COLO829 (cell line): ENCODE results near the gene SLC4A4.
A peak's percentile ranks its signal among the peaks of the same experiment; 100 is the strongest.

Experiments
- DNase-seq: peaks from one replicate; pipeline ENCODE4 v3.0.0; 2012; ENCODE audit warnings: low spot score

The SLC4A4 gene

DNA sequence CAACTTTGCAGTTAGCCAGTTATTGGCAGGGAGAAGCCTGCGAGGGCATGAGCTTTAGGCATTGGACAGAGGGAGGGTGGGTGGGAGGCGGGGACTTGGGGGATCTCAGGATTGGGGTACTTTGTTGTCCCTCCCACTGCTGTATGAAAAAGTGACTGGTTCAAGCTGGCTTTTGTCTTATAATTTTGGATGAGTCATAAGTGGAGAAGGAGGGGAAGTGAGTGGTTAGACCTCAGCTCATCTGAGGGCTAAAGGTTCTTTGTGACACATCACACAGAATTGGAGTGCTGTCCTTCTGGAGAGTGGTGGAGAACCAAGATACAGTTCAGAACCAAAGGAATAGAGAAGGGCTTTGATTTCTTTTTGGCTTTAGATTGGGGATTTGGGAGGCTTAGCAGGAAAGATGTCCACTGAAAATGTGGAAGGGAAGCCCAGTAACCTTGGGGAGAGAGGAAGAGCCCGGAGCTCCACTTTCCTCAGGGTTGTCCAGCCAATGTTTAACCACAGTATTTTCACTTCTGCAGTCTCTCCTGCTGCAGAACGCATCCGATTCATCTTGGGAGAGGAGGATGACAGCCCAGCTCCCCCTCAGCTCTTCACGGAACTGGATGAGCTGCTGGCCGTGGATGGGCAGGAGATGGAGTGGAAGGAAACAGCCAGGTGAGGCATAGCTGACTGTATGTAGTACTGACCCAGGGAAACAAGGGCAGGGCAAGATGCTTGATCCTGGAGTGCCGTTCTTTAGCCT is at the start of gene SLC4A4:
Gene SLC4A4 (plus strand): TSS at position 175 of the 748 bp plus-strand sequence.
- DNase-seq, result peak; percentile 69

DNA sequence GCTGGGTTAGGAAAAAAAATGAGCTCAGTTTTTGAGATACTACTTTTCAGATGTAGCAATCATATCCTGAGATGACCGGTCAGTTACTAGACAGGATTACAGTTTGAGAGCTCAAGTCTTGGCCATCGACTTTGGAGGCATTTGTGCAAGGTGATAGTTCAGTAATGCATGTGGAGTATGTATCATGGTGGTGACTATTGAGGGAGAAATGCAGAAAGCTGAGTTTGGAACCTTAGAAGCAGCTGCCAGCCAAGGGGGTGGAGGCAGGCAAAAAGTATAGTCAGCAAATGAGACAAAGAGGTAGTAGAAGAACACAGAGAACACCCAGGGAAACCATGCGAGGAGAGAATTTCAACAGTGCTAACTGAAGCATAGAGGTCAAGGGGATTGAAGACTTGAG is 48.7 kb upstream of the SLC4A4 start:
- no peak for DNase-seq

DNA sequence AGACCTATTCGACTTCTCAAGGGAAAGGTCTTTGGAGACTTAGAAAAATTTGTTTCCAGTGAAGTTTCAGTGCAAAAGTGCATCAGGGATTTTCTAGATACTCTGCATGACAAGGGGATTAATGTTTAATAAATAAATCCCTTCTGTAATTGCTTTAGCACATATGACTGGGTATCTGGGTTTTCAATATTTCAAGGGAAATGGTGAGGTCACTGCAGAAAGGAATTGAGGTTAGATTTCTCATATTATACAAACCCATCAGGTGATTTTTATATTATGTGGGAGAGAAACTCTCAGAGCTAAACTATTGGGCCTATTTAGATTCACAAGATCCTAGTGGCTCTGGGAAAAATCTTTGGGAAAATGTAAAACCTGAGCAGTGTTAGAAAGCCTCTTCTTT is 48.3 kb upstream of the SLC4A4 start:
- no peak for DNase-seq

DNA sequence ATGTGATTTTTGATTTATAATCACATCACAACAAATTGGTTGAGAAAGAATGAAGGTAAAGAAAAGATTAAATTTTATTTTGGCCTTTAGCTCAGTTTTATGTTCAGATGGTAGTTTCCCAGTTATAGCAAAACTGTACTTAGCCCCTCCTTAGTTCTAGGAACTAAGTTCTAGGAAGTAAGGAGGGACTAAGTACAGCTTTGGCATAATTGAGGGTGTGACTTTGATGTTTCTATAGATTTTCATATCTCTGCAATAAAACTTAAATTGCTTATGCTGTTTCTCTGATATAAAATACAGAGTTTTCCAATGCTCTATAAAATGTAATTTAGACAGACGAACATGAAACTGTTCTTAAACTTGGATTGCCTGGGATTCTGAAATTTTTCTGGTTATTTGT is 46.6 kb upstream of the SLC4A4 start:
- no peak for DNase-seq

DNA sequence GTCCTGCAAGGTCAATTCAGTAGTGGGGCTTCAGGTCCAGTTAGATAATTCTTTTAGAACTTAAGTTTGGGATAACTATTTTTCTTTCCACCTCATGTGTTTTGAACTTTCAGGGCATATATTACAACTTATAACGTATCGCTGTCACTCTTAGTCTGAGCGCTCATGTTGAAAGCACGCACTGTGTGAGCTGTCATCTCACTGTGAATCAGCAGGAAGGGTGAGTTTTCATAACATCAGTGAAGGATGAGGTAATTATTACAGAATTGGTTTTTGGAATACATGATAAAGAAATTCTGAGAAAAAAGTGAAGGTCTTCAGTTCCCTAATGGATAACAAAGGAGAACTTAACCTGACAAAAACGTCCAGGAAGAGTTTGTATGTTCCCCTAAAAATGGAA is 45.1 kb upstream of the SLC4A4 start:
- no peak for DNase-seq

DNA sequence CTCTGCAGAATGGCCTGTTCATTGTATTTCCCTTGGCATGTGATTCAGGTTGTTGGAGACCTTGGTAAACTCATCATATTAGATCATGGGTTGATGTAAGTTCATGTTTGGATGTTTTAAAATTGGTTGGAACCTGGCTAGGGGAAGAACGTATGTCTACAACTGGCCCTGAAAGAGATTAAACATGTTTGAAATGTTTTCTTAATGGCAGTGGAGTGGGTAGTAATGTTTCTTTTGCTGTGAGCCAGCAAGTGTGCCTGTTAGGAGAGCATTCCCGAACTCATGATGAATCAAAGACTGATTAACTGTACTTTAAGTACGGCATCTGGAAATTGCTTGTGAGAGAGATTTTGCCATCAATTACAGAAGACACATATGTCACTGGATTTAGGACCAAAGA is 44.5 kb upstream of the SLC4A4 start:
- no peak for DNase-seq

DNA sequence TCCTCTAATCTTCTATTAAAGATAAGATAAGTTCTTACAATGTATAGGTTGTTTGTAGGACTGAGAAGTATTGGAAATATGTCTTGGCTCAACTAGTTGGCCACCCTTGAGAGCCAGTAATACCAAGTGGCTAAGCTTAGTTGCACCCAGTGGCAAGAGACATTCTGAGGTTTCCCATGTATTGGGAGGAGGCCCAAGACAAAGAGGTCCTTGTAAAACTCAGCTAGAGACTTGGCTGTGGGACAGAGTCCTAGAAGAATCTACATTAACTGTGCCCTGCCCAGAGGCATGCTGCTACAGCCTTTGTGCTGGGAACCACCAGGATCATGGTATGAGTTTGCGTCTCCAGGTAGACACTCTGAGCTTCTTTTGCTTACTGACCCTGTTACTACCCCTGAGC is 41.9 kb upstream of the SLC4A4 start:
- peak; percentile 86 for DNase-seq

DNA sequence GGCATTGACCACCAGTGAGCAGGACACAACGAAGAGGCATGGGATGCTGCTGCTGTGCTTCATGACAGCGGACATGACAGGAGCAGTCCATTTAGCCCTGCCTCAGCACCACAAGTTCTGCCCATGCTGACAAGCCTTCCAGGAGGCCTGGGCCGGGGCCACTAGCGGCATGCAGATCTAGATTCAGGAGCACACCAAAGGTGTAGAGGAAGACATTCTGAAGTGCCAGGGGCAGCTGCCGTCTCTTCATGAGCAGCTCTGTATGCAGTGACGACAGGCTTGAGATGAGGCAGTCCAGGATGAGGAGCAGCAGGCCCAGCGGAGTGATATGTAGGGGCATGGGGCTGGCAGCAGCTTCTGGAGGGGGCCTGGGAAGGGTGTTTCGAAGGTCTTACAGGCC is 38.5 kb upstream of the SLC4A4 start:
- DNase-seq, result no peak

DNA sequence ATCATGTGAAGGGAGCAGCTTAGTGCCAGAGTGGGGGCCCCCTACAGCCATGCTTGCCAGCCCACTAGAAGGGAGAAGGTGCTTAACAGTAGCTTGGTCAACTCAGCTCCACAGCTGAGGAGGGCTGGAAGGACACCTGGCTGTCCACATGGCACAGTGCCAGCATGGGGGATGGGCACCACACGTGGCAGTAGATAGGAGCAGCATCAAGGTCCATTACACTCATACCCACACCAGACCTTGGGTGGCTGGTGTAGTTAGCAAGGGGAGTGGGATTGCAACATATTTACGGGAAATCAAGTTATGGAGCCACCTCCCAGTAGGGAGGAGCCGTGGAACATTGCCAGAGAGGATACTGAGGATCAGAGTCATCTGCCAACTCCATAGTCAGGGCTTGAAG is 37.9 kb upstream of the SLC4A4 start:
- no peak for DNase-seq

DNA sequence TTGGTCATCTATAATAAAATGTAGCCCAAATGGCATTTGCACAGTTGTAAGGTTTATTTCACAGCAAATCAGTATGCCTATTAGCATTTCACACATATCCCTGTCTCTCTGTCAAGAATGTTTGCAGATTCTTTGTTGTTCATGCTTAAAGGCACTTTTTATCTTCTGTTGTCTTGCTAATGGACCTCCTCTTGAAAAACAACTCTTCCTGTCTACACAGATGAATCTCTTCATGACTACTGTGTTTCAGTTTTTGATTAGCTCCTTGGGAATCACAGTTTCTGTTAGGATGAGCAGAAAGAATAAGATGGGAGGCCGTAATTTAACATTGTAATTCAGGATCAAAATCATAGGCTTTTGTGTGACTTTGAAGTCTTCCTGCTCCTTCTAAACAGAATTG is 35.5 kb upstream of the SLC4A4 start:
- no peak for DNase-seq

DNA sequence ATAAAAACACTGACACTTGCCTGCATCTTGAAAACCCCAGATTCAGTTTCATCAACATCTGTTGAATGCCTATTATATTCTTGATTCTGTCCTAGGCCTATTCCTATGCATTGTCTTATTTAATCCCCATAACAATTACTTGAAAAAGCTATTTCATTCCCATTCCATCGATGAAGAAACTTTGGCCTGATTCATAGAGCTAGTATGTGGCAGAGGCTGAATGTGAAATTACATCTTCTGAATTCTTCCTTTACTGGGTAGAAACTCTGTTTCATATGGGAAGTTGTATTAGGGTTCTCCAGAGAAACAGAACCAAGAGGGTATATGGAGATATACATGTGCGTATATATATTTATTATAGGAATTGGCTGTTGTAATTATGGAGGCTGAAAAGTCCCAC is 35.0 kb upstream of the SLC4A4 start:
- no peak for DNase-seq

DNA sequence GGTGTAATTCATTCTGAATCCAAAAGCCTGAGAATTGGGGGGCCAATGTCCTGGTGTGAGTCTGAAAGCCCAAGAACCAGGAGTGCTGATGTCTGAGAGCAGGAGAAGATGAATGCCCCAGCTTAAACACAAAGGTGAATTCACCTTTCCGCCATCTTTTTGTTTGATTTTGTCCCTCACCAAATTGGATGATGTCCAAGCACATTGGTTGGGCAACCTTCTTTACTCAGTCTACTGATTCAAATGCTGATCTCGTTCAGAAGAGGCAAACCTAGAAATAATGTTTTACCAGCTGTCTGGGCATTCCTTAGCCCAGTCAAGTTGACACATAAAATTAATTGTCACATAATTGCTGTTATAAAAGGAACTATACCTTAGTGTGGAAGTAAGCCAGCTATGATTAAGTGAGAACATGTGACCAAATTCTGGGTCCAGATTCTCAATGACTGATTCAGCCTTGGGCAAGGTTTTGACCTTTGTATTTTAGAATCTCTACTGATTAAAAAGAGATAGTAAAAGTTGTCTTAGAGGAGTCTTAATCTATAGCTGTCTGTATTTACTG is 34.5 kb upstream of the SLC4A4 start:
- peak; percentile 26 for DNase-seq

DNA sequence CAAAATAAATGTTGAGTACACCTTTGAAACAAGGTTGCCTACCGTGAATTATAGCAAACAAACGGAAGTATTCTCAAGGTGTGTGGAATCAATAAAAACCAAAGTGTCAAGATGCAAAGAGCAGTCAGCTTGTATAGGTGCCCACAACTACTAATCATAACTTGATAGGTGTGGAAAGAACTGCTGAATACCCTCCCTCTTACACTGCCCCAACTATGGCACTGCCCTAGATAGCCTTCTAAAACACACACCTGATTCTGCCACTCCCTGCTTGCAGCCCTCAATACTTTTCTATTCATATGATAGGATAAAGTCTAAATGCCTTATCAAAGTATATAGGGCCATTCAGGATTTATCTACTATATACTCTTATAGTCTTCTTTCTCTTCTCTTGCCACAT is 31.1 kb upstream of the SLC4A4 start:
- DNase-seq, result no peak

DNA sequence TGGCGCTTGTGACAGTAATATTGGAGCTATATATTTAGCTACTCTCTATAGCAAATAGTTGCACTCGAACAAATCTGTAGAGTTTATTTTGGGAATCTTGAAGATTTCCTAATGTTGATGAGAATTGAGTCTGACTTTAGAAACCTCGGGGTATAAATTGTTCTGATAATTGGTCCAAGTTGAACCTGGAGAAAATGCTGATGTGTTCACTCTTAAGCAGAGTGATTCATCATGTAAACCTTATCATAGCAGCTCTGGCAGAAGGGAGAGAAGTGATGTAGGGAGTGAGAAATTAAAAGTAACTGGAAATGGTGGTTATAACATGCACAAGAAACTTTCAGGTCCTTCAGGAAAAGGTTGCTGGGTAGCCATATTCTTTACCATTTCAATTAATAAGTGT is 16.4 kb upstream of the SLC4A4 start:
- DNase-seq, result no peak

DNA sequence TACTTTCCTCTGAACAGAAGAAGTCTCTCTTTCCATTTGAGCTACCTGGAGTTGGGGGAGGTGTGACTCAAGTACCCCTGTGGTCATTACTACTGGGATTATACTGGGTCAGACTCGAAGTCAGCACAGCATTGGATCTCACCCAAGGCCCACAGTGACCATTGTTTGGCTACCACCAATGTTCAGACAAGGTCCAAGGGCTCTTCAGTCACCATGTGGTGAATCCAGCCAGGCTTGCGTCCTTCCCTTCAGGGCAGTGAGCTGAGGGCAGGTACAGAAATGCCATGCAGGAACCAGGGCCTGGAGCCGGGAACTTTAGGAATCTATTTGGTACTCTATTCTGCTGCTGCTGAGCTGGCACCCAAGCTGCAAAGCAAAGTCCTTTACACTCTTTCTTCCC is 5.5 kb upstream of the SLC4A4 start:
- DNase-seq, result no peak

DNA sequence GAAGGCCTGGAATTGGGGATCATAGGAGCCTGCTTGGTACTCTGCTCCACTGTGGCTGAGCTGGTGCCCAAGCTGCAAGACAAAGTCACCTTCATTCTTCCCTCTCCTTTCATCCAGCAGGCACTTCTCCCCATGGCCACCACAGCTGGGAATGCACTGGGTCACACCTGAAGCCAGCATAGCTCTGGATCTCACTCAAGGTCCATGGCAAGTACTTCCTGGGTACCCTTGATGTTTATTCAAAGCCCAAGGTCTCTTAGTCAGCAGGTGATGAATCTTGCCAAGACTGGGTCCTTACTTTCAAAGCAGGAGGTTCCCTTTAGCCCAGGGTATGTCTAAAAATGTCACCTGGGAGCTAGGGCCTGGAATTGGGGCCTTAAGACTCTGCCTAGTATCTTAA is 4.9 kb upstream of the SLC4A4 start:
- no peak for DNase-seq

DNA sequence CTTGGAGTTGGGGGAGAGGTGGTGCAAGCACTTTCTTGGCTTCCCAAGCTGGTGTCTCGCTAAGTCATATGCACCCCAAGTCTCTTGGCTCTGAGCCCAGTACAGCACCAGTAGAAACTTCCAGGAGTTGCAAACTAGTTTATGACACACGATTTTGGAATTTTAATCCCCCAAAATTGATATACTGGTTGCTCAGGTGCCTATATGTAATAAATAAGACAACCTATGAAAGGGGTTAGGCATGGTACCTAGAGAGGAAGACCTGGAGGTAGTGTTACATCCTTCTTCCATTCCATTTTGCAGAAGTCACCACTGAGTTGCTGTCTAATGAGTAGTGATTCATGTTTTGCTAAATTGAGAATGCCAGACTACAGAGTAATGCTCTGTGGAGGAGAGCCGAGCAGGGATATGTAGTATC is 4.3 kb upstream of the SLC4A4 start:
- DNase-seq, result no peak

DNA sequence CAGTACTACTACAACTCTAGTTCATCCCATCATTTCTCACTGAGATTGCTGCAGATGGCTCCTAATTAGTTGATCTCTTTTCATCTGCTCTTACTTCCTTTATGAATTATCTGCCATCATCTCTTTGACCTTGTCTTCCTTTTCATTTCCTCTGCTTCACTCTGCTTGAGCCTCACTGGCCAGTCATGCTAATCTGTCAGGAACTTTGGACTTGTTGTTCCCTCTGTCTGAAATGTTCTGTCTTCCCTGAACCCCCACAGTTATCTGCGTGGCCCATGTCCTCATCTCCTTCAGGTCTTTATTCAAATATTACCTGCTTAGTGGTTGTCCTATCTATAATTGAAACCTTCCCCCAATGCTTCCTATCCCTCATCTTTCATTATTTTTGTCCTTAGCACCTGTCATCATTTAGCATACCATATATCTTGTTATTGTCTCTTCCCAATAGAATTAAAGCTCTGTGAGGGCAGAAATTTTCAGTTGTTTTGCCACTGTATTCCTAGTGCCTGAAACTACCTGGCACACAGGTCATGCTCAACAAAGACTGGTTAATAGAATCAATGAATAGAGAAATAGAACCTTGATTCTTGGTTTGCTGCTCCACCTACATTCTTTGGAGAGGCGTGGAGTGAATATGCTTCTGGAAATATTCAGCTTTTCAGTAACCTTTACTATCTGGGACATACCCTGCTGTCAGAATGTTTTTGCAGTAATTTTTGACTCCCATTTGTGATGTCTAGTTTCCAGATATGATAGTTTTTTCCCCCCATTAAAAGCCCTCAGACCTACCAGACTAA is 5.0 kb downstream of the SLC4A4 start:
- DNase-seq, result no peak

DNA sequence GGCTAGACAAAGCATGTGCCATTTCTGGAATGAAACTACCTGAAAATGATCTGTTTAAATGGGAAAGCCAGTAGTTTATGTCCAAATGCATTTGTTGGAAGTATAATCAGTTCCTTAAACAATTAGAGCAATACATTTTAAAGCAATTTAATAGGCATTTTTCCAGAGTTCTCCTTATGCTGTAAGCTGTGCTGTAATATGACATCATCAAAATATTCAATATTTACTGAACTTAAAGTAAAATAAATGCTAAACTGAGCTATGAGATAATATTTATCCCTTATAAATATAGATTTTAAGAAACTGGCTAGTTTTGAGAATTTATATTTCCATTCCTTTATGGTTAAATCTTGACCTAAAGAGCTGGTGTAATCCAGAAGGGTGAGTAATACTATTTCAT is 7.9 kb downstream of the SLC4A4 start:
- DNase-seq, result no peak

DNA sequence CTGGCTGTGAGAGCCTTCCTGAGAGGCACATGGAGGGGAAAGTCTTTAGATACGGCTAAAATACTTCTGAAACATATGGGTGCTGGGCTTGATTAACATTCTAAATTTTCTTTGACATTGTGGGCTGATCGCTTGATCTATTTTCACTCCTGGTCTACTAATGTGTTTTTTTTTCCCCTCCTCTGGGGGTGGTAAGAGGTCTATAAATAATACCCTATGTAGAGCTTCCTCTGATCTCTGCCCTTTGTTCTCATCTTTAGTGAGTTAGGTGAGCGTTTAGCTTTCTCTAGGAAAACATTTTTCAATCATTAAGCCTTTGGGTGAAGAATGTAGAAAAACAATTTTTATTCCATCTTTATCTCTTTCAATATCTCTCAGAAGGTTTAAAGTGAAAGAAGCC is 9.8 kb downstream of the SLC4A4 start:
- DNase-seq, result no peak

DNA sequence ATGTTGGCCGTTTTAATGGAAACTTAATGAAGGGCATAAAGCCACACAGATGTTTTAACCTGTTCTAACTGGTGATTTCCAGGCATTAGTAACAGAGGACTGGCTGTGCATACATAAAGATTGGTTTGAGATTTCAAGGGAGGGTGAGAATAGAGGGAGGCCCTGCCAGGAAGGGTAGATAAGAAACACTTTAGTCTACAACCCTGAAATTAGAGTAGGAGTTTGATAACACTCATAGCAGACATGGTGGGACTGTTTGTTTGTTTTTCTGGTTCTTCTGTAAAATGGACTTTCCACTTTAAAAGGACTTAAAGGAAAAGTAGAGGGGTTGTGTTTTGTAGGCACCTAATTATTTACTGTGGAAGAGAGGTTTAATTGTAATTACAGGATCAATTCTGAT is 16.2 kb downstream of the SLC4A4 start:
- no peak for DNase-seq

DNA sequence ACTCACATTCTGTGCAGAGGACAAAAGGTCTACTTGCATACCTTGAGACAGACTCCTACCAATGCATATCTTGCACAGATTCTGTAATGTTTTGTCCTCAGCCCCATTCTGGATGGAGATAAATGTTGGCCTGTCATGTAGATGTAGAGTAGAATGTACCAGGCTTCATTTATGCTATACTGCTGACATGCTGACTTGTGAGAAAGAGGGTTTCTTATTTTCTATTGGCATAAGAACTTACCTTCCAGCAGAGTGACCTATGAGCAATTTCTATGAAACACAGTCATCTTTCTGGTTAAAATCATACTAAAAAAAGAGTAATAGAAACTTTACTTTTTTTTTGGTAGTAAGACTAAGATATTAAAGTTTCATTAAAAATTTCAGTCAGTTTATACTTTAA is 17.2 kb downstream of the SLC4A4 start:
- no peak for DNase-seq

DNA sequence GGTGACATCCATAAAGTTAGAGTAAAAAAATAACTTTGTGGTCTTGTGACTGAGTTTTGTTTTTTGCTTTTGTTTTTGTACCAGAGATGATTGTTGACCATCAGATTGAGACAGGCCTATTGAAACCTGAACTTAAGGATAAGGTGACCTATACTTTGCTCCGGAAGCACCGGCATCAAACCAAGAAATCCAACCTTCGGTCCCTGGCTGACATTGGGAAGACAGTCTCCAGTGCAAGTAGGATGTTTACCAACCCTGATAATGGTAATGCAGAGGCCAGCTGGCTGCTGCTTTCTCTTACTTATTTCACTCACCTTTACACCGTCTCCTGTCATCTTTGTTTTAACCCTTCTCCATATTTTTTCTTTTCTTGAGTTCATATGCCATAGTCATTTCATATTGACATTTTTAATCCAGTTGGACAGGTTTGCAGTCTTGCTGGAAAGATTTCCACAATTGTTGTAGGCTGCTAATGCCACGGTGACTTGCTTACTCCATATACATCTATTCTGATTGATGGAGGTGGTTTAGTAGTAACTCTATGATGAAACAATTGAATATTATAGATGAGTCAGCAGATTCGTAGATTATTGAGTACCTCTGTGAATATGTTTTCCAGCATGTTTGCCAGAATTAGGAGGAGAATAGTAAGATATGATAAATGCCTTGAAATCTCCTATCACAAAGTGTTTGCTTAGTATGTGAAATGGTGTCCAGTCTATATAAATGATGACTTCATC is 18.3 kb downstream of the SLC4A4 start:
- no peak for DNase-seq
